IMR-90 (cell line): ENCODE results near the gene ANKRD9. TPM values are rescaled to one million over a fixed set of nuclear protein-coding genes. Genes with fewer than 3 reads are reported as not detected.

Source experiments
- ATAC-seq: fragments of 200-7000 bp; cut with Tn5 transposase; 2 replicates; pipeline ENCODE4 v1.9.1; 2020; ENCODE audit warnings: low read depth, mild to moderate bottlenecking, moderate library complexity
- BruUV-seq: library from RNA; stranded (reverse); fragments of 400-500 nt; replicated peaks from 2 replicates; lab custom pipeline; 2021; lab: Mats Ljungman, UMichigan
- CTCF ChIA-PET: fragments of 300-600 bp; formaldehyde crosslinking; extraction: SDS; loops from one replicate; lab custom pipeline; 2021; ENCODE audit warnings: antibody characterized with exemption; lab: Yijun Ruan, JAX
- POLR2A ChIA-PET: fragments of 300-600 bp; sonication (Branson Sonifier 250); formaldehyde crosslinking; loops from one replicate; lab custom pipeline; 2022; ENCODE audit warnings: antibody characterized with exemption; ENCODE audit not compliant: unreplicated experiment; lab: Charles Lee
- DNase-seq: peaks from one replicate; pipeline ENCODE4 v3.0.0; 2013
- H2AFZ ChIP-seq: replicated peaks from 2 replicates; pipeline ENCODE3; 2013; ENCODE audit warnings: low read length, mild to moderate bottlenecking; ENCODE audit not compliant: poor library complexity
- H2AK5ac ChIP-seq: 2 replicates; pipeline ENCODE4 v1.6.1; 2013; ENCODE audit warnings: low read depth, low read length, inconsistent platforms
- H2AK9ac ChIP-seq: replicated peaks from 2 replicates; pipeline ENCODE3; 2013; ENCODE audit warnings: mild to moderate bottlenecking, low read depth, low read length, moderate library complexity; ENCODE audit not compliant: poor library complexity
- H2BK120ac ChIP-seq: 2 replicates; pipeline ENCODE4 v1.6.1; 2013; ENCODE audit warnings: low read depth, low read length, inconsistent platforms
- H2BK15ac ChIP-seq: 3 replicates; pipeline ENCODE4 v1.6.1; 2013; ENCODE audit warnings: low read depth, low read length, inconsistent platforms
- H2BK20ac ChIP-seq: 2 replicates; pipeline ENCODE4 v1.6.1; 2013; ENCODE audit warnings: low read depth, mild to moderate bottlenecking, inconsistent platforms, low read length, moderate library complexity
- H2BK5ac ChIP-seq: 2 replicates; pipeline ENCODE4 v1.6.1; 2013; ENCODE audit warnings: mild to moderate bottlenecking, low read depth, low read length, inconsistent platforms; ENCODE audit not compliant: poor library complexity, severe bottlenecking
- H3K14ac ChIP-seq: replicated peaks from 2 replicates; pipeline ENCODE4 v1.6.1; 2013; ENCODE audit warnings: low read depth, low read length, inconsistent platforms
- H3K18ac ChIP-seq: 2 replicates; pipeline ENCODE4 v1.6.1; 2013; ENCODE audit warnings: low read depth, low read length, control low read depth
- H3K23ac ChIP-seq: 2 replicates; pipeline ENCODE4 v1.6.1; 2013; ENCODE audit warnings: low read depth, low read length, inconsistent platforms
- H3K27ac ChIP-seq: 2 replicates; pipeline ENCODE4 v1.5.1; 2013; ENCODE audit warnings: mild to moderate bottlenecking, control low read depth, low read length; ENCODE audit not compliant: insufficient read depth
- H3K27me3 ChIP-seq: 2 replicates; pipeline ENCODE4 v1.6.1; 2013; ENCODE audit warnings: low read length; ENCODE audit not compliant: control insufficient read depth, insufficient read depth
- H3K36me3 ChIP-seq: 2 replicates; pipeline ENCODE4 v1.6.1; 2013; ENCODE audit warnings: low read length, mixed read lengths; ENCODE audit not compliant: control insufficient read depth, insufficient read depth
- H3K4ac ChIP-seq: 2 replicates; pipeline ENCODE4 v1.6.1; 2013; ENCODE audit warnings: low read depth, low read length, inconsistent platforms
- H3K4me1 ChIP-seq: 2 replicates; pipeline ENCODE4 v1.6.1; 2013; ENCODE audit warnings: low read length, mixed read lengths; ENCODE audit not compliant: control insufficient read depth, insufficient read depth
- H3K4me2 ChIP-seq: 2 replicates; pipeline ENCODE4 v1.6.1; 2013; ENCODE audit warnings: low read depth, mild to moderate bottlenecking, control low read depth, low read length, moderate library complexity
- H3K4me3 ChIP-seq: 2 replicates; pipeline ENCODE4 v1.5.1; 2013; ENCODE audit warnings: low read depth, mild to moderate bottlenecking, control low read depth, low read length, moderate library complexity; ENCODE audit not compliant: insufficient read depth
- H3K56ac ChIP-seq: 2 replicates; pipeline ENCODE4 v1.6.1; 2013; ENCODE audit warnings: low read length, inconsistent platforms; ENCODE audit not compliant: insufficient read depth; ENCODE audit errors: extremely low read depth
- H3K79me1 ChIP-seq, 2 experiments: 2 replicates each; pipeline ENCODE4 v1.6.1; 2013; ENCODE audit warnings: low read length in 2 of 2, inconsistent platforms in 1 of 2, low read depth in 1 of 2
- H3K9ac ChIP-seq: 2 replicates; pipeline ENCODE4 v1.6.1; 2013; ENCODE audit warnings: low read depth, low read length, control low read depth
- H3K9me1 ChIP-seq: 2 replicates; pipeline ENCODE4 v1.6.1; 2013; ENCODE audit warnings: low read length, inconsistent platforms; ENCODE audit not compliant: insufficient read depth
- H3K9me3 ChIP-seq: 2 replicates; pipeline ENCODE4 v1.6.1; 2013; ENCODE audit warnings: low read length; ENCODE audit not compliant: control insufficient read depth, insufficient read depth
- H4K20me1 ChIP-seq: 2 replicates; pipeline ENCODE4 v1.6.1; 2013; ENCODE audit warnings: low read length, inconsistent platforms; ENCODE audit not compliant: insufficient read depth
- H4K5ac ChIP-seq: 2 replicates; pipeline ENCODE4 v1.6.1; 2013; ENCODE audit warnings: mild to moderate bottlenecking, low read depth, low read length, control low read depth
- H4K8ac ChIP-seq, 2 experiments: 2 replicates each; pipeline ENCODE4 v1.6.1; 2013; ENCODE audit warnings: low read depth in 2 of 2, low read length in 2 of 2, control low read depth in 1 of 2, inconsistent platforms in 1 of 2
- H4K91ac ChIP-seq: 2 replicates; pipeline ENCODE4 v1.6.1; 2013; ENCODE audit warnings: low read depth, low read length, inconsistent platforms; ENCODE audit not compliant: insufficient read depth
- CHD1 ChIP-seq: IDR thresholded peaks from 2 replicates; pipeline ENCODE4 v1.6.1; 2012; ENCODE audit warnings: low read depth, low read length, improper control_type of control experiment
- FOS ChIP-seq: fragments of 150-350 bp; IDR thresholded peaks from 2 replicates; pipeline ENCODE4 v1.6.1; 2016; ENCODE audit warnings: low read depth, low read length
- RAD21 ChIP-seq: IDR thresholded peaks from 2 replicates; pipeline ENCODE4 v1.6.1; 2012; ENCODE audit warnings: low read length, improper control_type of control experiment
- WGBS, 2 experiments: methylation state at CpG; one replicate each; pipeline versions ENCODE4 v1.1.5 to v1.1.7; 2013; ENCODE audit warnings: missing lambda C conversion rate in 2 of 2; ENCODE audit not compliant: insufficient read length in 1 of 2; ENCODE audit errors: extremely low coverage in 2 of 2; 5-methylcytosine and 5-hydroxymethylcytosine counted together
- dilution Hi-C: fragments of 300-500 bp; cut with HindIII; formaldehyde crosslinking; loops from one replicate; pipeline ENCODE4 v1.14.3; 2018; ENCODE audit warnings: low sequenced_read_pairs; ENCODE audit not compliant: unreplicated experiment
- in situ Hi-C: fragments of 300-500 bp; cut with MboI; formaldehyde crosslinking; loops from 3 replicates; pipeline ENCODE4 v1.14.3; 2019; ENCODE audit warnings: low sequenced_read_pairs, inconsistent platforms, mixed read lengths
- intact Hi-C: fragments of 100-400 bp; cut with micrococcal nuclease; formaldehyde crosslinking; loops from 2 replicates; pipeline ENCODE4 v1.10.0; 2022
- polyA plus RNA-seq, 3 experiments: library from polyadenylated mRNA; depleted of rRNA; stranded (reverse); fragments of >200 nt; gene quantifications; 2 replicates each; pipeline ENCODE4 v1.2.3, GENCODE V29; 2012; ENCODE audit warnings: low replicate concordance in 1 of 3
- total RNA-seq: library from RNA; depleted of rRNA; stranded (reverse); fragments of >200 nt; gene quantifications from 2 replicates; pipeline ENCODE4 v1.2.3, GENCODE V29; 2012
- TF ChIP-seq, protein P1 (sequence below): fragments of 150-350 bp; IDR thresholded peaks from 2 replicates; pipeline ENCODE4 v1.6.1; 2017; ENCODE audit warnings: mild to moderate bottlenecking, antibody characterized with exemption, low read length, low read depth

The ANKRD9 gene
- total and polyA plus RNA-seq, 2 of the 4 experiments (the other 2 are of a cell fraction) = 3.9 to 15.7 TPM

DNA sequence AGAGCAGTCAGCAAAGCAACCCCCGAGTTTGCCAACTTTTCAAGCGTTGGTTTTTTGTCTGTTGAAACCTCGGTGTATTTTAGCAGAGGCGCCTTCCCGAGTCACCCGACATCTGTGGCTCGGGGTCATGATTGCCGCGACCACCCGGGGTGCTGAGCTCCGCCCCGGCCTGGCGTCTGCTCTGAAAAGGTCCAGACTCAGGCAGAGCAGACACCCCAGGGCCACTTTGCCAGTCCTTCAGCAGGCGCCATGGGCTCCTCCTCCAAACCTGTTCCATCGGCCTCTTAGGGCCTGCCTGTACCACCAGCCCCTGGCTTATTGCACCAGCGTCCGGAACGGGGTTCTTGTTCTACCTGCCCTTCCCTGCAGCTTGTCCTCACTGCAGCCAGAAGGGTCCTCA is 19.1 kb downstream of the ANKRD9 start:
- ATAC-seq (no peak), DNase-seq (no peak)
- H2BK5ac ChIP-seq = no peak overlapping the region
- H4K91ac ChIP-seq = no peak overlapping the region
- no peak overlapping the region for H2BK20ac ChIP-seq
- no TSS peak for BruUV-seq
- peaks cover 1% of the 10 kb centered on the region; the same call in 1 of the 2 replicates for H3K36me3 ChIP-seq
- TF ChIP-seq, protein P1, sequence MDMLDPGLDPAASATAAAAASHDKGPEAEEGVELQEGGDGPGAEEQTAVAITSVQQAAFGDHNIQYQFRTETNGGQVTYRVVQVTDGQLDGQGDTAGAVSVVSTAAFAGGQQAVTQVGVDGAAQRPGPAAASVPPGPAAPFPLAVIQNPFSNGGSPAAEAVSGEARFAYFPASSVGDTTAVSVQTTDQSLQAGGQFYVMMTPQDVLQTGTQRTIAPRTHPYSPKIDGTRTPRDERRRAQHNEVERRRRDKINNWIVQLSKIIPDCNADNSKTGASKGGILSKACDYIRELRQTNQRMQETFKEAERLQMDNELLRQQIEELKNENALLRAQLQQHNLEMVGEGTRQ = no peak
- no peak for TF ChIP-seq FOS
- no peak for TF ChIP-seq RAD21
- no peak for TF ChIP-seq CHD1
- WGBS, 2 experiments = 71% methylated on average over 15 of the region's 18 CpGs; no CpG with 5 or more reads in 1 of the 2 experiments
- H3K27ac ChIP-seq = no peak overlapping the region
- no peaks in the 10 kb centered on the region for H3K9me3 ChIP-seq
- H3K4ac ChIP-seq = no peak overlapping the region
- H4K8ac ChIP-seq = no peak overlapping the region
- in situ Hi-C loops (no loop called here), dilution Hi-C loops (no loop called here), intact Hi-C loops (no loop called here)
- no peak overlapping the region for H3K14ac ChIP-seq
- H3K4me3 ChIP-seq = no peak overlapping the region
- H3K56ac ChIP-seq = no peak overlapping the region
- no peak overlapping the region for H2BK15ac ChIP-seq
- H4K5ac ChIP-seq = no peak overlapping the region
- H2AK5ac ChIP-seq = no peak overlapping the region
- POLR2A ChIA-PET = no interaction called here
- no peak overlapping the region for H2BK120ac ChIP-seq
- H3K9me1 ChIP-seq = no peaks in the 10 kb centered on the region
- H3K4me1 ChIP-seq = no peaks in the 10 kb centered on the region
- CTCF ChIA-PET = no interaction called here
- H3K23ac ChIP-seq = no peak overlapping the region
- no peak overlapping the region for H3K18ac ChIP-seq
- H3K27me3 ChIP-seq = no peaks in the 10 kb centered on the region
- H2AFZ ChIP-seq = no peak overlapping the region
- H2AK9ac ChIP-seq = peak overlapping the region; percentile 65
- no peak overlapping the region for H3K9ac ChIP-seq
- peaks cover 3% of the 10 kb centered on the region for H4K20me1 ChIP-seq
- H3K79me1 ChIP-seq = no peaks in the 10 kb centered on the region
- H3K4me2 ChIP-seq = no peak overlapping the region
